HCT116 (cell line): ENCODE results near the gene TCIRG1. TPM values are rescaled to one million over a fixed set of nuclear protein-coding genes. Genes with fewer than 3 reads are reported as not detected.

Experiments
- ATAC-seq: fragments of 200-7000 bp; cut with Tn5 transposase; 2 replicates; pipeline ENCODE4 v1.9.1; 2020; ENCODE audit warnings: mild to moderate bottlenecking, moderate library complexity
- BruUV-seq: library from RNA; stranded (reverse); fragments of 400-500 nt; replicated peaks from 2 replicates; lab custom pipeline; 2021; lab: Mats Ljungman, UMichigan
- CTCF ChIA-PET: fragments of 300-600 bp; sonication (Branson Sonifier 250); formaldehyde crosslinking; loops from one replicate; lab custom pipeline; 2021; ENCODE audit warnings: antibody characterized with exemption; lab: Charles Lee
- POLR2A ChIA-PET: fragments of 300-600, 350-600 bp; sonication (Branson Sonifier 250); formaldehyde crosslinking; loops from one replicate; lab custom pipeline; 2021; ENCODE audit warnings: antibody characterized with exemption; lab: Charles Lee
- RAD21 ChIA-PET, 2 experiments: fragments of 300-600 bp; sonication (Branson Sonifier 250); formaldehyde crosslinking; loops; one replicate each; lab custom pipeline; 2023; ENCODE audit warnings: low total read pairs in 2 of 2; ENCODE audit not compliant: uncharacterized antibody in 2 of 2, unreplicated experiment in 2 of 2, low non-redundant PET in 1 of 2; lab: Charles Lee
- DNase-seq: peaks from one replicate; pipeline ENCODE4 v3.0.0-alpha.2; 2010; ENCODE audit warnings: low read depth, low spot score
- H2AFZ ChIP-seq: fragments of 200-600 bp; shearing (Covaris generic), sonication (generic); 2 replicates; pipeline ENCODE4 v1.6.1; 2017; ENCODE audit warnings: low read depth, mixed run types, mixed read lengths, antibody characterized with exemption, low read length; ENCODE audit not compliant: poor library complexity, severe bottlenecking
- H3K27ac ChIP-seq: 2 replicates; pipeline ENCODE4 v1.5.1; 2012; ENCODE audit warnings: low read depth, low read length
- H3K27me3 ChIP-seq: fragments of 200-600 bp; sonication (generic); 2 replicates; pipeline ENCODE4 v1.6.1; 2016; ENCODE audit warnings: mixed run types, low read length, mixed read lengths; ENCODE audit not compliant: insufficient read depth
- H3K36me3 ChIP-seq, 2 experiments: fragments of 200-500 bp in 1 of 2; fragments of 200-600 bp in 1 of 2; sonication (Bioruptor generic) in 1 of 2; sonication (generic) in 1 of 2; 2 replicates each; pipeline versions ENCODE4 v1.5.1 to v1.6.1; 2014 to 2016; ENCODE audit warnings: low read length in 2 of 2, inconsistent platforms in 1 of 2, mixed read lengths in 1 of 2, mixed run types in 1 of 2; ENCODE audit not compliant: insufficient read depth in 2 of 2, control insufficient read depth in 1 of 2
- H3K4me1 ChIP-seq, 2 experiments: fragments of 200-600 bp in 1 of 2; sonication (generic) in 1 of 2; 2 replicates each; pipeline versions ENCODE4 v1.5.1 to v1.6.1; 2012 to 2017; ENCODE audit warnings: low read length in 2 of 2, inconsistent platforms in 1 of 2, mild to moderate bottlenecking in 1 of 2, mixed read lengths in 1 of 2, mixed run types in 1 of 2, moderate library complexity in 1 of 2; ENCODE audit not compliant: insufficient read depth in 2 of 2, control insufficient read depth in 1 of 2
- H3K4me2 ChIP-seq: fragments of 200-600 bp; sonication (generic); 2 replicates; pipeline ENCODE4 v1.6.1; 2017; ENCODE audit warnings: mixed run types, low read length, mixed read lengths
- H3K4me3 ChIP-seq, 2 experiments: fragments of 200-600 bp in 1 of 2; sonication (generic) in 1 of 2; replicated peaks in 1 of 2; 2 replicates each; pipeline ENCODE4 v1.5.1; 2011 to 2016; ENCODE audit warnings: low read length in 2 of 2, control low read depth in 1 of 2, low read depth in 1 of 2, mild to moderate bottlenecking in 1 of 2, mixed read lengths in 1 of 2, mixed run types in 1 of 2
- H3K79me2 ChIP-seq: fragments of 200-600 bp; sonication (generic); 2 replicates; pipeline ENCODE4 v1.6.1; 2017; ENCODE audit warnings: mild to moderate bottlenecking, mixed run types, low read length, moderate library complexity, mixed read lengths; ENCODE audit not compliant: insufficient read depth
- H3K9ac ChIP-seq: fragments of 200-600 bp; sonication (generic); 2 replicates; pipeline ENCODE4 v1.6.1; 2016; ENCODE audit warnings: low read length, mixed read lengths
- H3K9me2 ChIP-seq: fragments of 200-600 bp; sonication (generic), shearing (Covaris generic); 2 replicates; pipeline ENCODE4 v1.6.1; 2017; ENCODE audit warnings: mixed run types, mild to moderate bottlenecking, moderate library complexity; ENCODE audit not compliant: insufficient read depth
- H3K9me3 ChIP-seq, 2 experiments: fragments of 200-500 bp in 1 of 2; fragments of 200-600 bp in 1 of 2; sonication (Bioruptor generic) in 1 of 2; sonication (generic) in 1 of 2; 2 replicates each; pipeline ENCODE4 v1.6.1; 2014 to 2017; ENCODE audit warnings: low read length in 2 of 2, mixed read lengths in 2 of 2, inconsistent platforms in 1 of 2, low read depth in 1 of 2, mild to moderate bottlenecking in 1 of 2, mixed run types in 1 of 2, moderate library complexity in 1 of 2; ENCODE audit not compliant: control insufficient read depth in 1 of 2, insufficient read depth in 1 of 2
- H4K20me1 ChIP-seq: fragments of 200-600 bp; sonication (generic), shearing (Covaris generic); 2 replicates; pipeline ENCODE4 v1.6.1; 2017; ENCODE audit warnings: mixed run types, mild to moderate bottlenecking, moderate library complexity; ENCODE audit not compliant: insufficient read depth
- CEBPB ChIP-seq: IDR thresholded peaks from 2 replicates; pipeline ENCODE4 v1.6.1; 2012; ENCODE audit warnings: low read depth
- POLR2AphosphoS5 ChIP-seq: IDR thresholded peaks from 2 replicates; pipeline ENCODE4 v1.6.1; 2011; ENCODE audit warnings: mild to moderate bottlenecking, low read depth, low read length, moderate library complexity
- RAD21 ChIP-seq: IDR thresholded peaks from 2 replicates; pipeline ENCODE4 v1.6.1; 2012; ENCODE audit warnings: low read depth, mild to moderate bottlenecking
- ZFX ChIP-seq: fragments of 450-650 bp; IDR thresholded peaks from 2 replicates; pipeline ENCODE4 v1.6.1; 2017
- intact Hi-C: fragments of 100-400 bp; cut with micrococcal nuclease; formaldehyde crosslinking; loops from 2 replicates; pipeline ENCODE4 v1.10.0; 2022
- total RNA-seq: library from RNA; stranded (reverse); gene quantifications from one replicate; pipeline ENCODE4 v1.2.1, GENCODE V29; 2021; ENCODE audit not compliant: unreplicated experiment
- TF ChIP-seq, protein P1 (sequence below): IDR thresholded peaks from 2 replicates; pipeline ENCODE4 v1.6.1; 2012; ENCODE audit warnings: low read depth
- TF ChIP-seq, protein P2 (sequence below): IDR thresholded peaks from 2 replicates; pipeline ENCODE4 v1.6.1; 2011; ENCODE audit warnings: mild to moderate bottlenecking, low read length, moderate library complexity; ENCODE audit not compliant: insufficient replicate concordance; ENCODE audit errors: extremely low read depth

The TCIRG1 gene
- total RNA-seq, 1 experiment from 2014 or later, result 101 TPM

DNA sequence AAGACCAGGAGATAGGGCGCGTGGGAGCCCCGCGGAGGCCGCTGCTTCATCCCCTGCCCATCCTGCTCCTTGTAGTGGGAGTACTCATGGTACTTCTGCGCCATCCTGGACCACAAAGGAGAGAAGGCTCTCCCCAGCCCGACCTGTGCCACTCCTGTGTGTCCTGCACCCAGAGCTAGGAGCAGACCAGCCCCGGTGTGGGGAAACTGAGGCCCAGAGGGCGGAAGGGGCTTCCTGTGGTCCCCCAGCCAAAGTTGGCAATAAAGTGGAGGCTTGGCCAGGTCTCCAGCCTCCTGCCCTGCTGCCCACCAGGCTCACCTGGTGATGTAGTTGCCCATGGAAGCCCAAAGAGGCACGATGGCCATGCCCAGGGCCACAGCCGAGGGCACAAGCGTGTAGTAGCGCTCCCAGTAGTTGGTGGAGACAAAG is 39.6 kb upstream of the TCIRG1 start:
- 0 out of 2 replicates have a peak, but pooled peaks have one; percentile 19 for TF ChIP-seq POLR2AphosphoS5
- TF ChIP-seq, protein P1, sequence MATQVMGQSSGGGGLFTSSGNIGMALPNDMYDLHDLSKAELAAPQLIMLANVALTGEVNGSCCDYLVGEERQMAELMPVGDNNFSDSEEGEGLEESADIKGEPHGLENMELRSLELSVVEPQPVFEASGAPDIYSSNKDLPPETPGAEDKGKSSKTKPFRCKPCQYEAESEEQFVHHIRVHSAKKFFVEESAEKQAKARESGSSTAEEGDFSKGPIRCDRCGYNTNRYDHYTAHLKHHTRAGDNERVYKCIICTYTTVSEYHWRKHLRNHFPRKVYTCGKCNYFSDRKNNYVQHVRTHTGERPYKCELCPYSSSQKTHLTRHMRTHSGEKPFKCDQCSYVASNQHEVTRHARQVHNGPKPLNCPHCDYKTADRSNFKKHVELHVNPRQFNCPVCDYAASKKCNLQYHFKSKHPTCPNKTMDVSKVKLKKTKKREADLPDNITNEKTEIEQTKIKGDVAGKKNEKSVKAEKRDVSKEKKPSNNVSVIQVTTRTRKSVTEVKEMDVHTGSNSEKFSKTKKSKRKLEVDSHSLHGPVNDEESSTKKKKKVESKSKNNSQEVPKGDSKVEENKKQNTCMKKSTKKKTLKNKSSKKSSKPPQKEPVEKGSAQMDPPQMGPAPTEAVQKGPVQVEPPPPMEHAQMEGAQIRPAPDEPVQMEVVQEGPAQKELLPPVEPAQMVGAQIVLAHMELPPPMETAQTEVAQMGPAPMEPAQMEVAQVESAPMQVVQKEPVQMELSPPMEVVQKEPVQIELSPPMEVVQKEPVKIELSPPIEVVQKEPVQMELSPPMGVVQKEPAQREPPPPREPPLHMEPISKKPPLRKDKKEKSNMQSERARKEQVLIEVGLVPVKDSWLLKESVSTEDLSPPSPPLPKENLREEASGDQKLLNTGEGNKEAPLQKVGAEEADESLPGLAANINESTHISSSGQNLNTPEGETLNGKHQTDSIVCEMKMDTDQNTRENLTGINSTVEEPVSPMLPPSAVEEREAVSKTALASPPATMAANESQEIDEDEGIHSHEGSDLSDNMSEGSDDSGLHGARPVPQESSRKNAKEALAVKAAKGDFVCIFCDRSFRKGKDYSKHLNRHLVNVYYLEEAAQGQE, result no peak
- Histone ChIP-seq H3K9me3 (no peaks in the 10 kb centered on the region), H3K4me2 (no peak overlapping the region), H3K36me3 (no peaks in the 10 kb centered on the region), H3K9me2 (no peaks in the 10 kb centered on the region), H3K9ac (no peak overlapping the region), H3K27me3 (no peaks in the 10 kb centered on the region), H2AFZ (no peak overlapping the region), H3K4me3 (no peak overlapping the region), H3K4me1 (peaks cover 21 to 34% of the 10 kb centered on the region in 2 experiments), H4K20me1 (no peaks in the 10 kb centered on the region), H3K79me2 (0 out of 2 replicates have a peak, but pooled peaks cover 4% of the 10 kb centered on the region), H3K27ac (no peak overlapping the region)
- RAD21 ChIA-PET, result no interaction called here
- ATAC-seq, result no peak
- intact Hi-C loops, result loop anchor here (10.0 kb wide), 1 partner anchor 144 kb away; no protein-coding TSS in a partner anchor
- no TSS peak for BruUV-seq
- CTCF ChIA-PET, result no interaction called here
- DNase-seq, result no peak
- POLR2A ChIA-PET, result no interaction called here

DNA sequence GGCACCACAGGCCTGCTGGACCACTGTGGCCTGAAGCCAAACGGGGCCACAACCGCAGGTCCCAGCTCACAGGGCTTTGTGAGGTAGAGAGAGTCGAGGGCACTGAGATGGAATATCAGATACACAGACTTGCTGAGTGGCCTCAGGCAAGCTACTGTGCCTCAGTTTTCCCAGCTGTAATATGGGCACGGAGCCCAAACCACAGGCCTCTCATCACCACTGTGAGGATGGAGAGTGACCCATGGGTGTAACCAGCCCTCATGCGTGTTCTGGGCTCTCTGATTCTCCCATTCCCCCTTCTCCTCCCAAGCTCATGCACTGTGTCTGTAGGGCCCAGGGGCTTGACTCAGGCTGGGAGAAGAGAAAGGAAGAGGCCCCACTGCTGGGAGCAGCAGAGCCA is 39.1 kb upstream of the TCIRG1 start:
- H3K27ac ChIP-seq, result no peak overlapping the region
- no peak overlapping the region for H3K9ac ChIP-seq
- DNase-seq, result no peak
- no peak overlapping the region for H2AFZ ChIP-seq
- peaks cover 25 to 39% of the 10 kb centered on the region in 2 experiments for H3K4me1 ChIP-seq
- no TSS peak for BruUV-seq
- no peaks in the 10 kb centered on the region for H3K9me2 ChIP-seq
- intact Hi-C loops, result loop anchor here (10.0 kb wide), 1 partner anchor 145 kb away; no protein-coding TSS in a partner anchor
- POLR2A ChIA-PET, result no interaction called here
- no peak overlapping the region for H3K4me3 ChIP-seq
- H3K27me3 ChIP-seq, result no peaks in the 10 kb centered on the region
- no peaks in the 10 kb centered on the region for H3K36me3 ChIP-seq
- ATAC-seq, result no peak
- RAD21 ChIA-PET, result no interaction called here
- CTCF ChIA-PET, result no interaction called here
- H3K79me2 ChIP-seq, result 0 out of 2 replicates have a peak, but pooled peaks cover 4% of the 10 kb centered on the region
- no peaks in the 10 kb centered on the region for H3K9me3 ChIP-seq
- no peaks in the 10 kb centered on the region for H4K20me1 ChIP-seq
- H3K4me2 ChIP-seq, result no peak overlapping the region
- TF ChIP-seq ZFX, result no peak
- no peak for TF ChIP-seq CEBPB
- TF ChIP-seq, protein P1, result no peak
- no peak for TF ChIP-seq RAD21
- TF ChIP-seq, protein P2, sequence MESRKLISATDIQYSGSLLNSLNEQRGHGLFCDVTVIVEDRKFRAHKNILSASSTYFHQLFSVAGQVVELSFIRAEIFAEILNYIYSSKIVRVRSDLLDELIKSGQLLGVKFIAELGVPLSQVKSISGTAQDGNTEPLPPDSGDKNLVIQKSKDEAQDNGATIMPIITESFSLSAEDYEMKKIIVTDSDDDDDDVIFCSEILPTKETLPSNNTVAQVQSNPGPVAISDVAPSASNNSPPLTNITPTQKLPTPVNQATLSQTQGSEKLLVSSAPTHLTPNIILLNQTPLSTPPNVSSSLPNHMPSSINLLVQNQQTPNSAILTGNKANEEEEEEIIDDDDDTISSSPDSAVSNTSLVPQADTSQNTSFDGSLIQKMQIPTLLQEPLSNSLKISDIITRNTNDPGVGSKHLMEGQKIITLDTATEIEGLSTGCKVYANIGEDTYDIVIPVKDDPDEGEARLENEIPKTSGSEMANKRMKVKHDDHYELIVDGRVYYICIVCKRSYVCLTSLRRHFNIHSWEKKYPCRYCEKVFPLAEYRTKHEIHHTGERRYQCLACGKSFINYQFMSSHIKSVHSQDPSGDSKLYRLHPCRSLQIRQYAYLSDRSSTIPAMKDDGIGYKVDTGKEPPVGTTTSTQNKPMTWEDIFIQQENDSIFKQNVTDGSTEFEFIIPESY, result no peak
